H7 (cell line): Measurements from ENCODE around the gene MEIOB. TPM values are rescaled to one million over a fixed set of nuclear protein-coding genes. Genes with fewer than 3 reads are reported as not detected.
"Not testable (repeated sequence)": the region's sequence is repeated elsewhere in the genome, so short reads cannot be mapped to it uniquely, and the experiment has no call there.

Experiments
- DNase-seq: peaks from one replicate; pipeline ENCODE4 v3.0.0; 2012
- H3K27me3 ChIP-seq: 2 replicates; pipeline ENCODE4 v1.6.0; 2011; ENCODE audit warnings: mild to moderate bottlenecking, low read length; ENCODE audit not compliant: control insufficient read depth, insufficient read depth
- H3K36me3 ChIP-seq: replicated peaks from 2 replicates; pipeline ENCODE4 v1.5.1; 2011; ENCODE audit warnings: low read length; ENCODE audit not compliant: control insufficient read depth, insufficient read depth
- H3K4me3 ChIP-seq: 2 replicates; pipeline ENCODE4 v1.5.1; 2011; ENCODE audit warnings: low read depth, mild to moderate bottlenecking, control low read depth, low read length, moderate library complexity; ENCODE audit not compliant: insufficient read depth
- total RNA-seq: library from RNA; depleted of rRNA; stranded (reverse); fragments of >200 nt; shearing (Covaris generic); gene quantifications from 2 replicates; pipeline ENCODE4 v1.2.3, GENCODE V29; 2014

Gene MEIOB
- total RNA-seq, 1 experiment from 2014 or later: 6.4 TPM

GRCh38 chr16:1899641-1900451 lies 27.9 kb upstream of the MEIOB start:
- no peaks in the 10 kb centered on the region for H3K36me3 ChIP-seq
- H3K4me3 ChIP-seq: no peak overlapping the region
- no peaks in the 10 kb centered on the region for H3K27me3 ChIP-seq
- no peak for DNase-seq

GRCh38 chr16:1897692-1898091 lies 25.7 kb upstream of the MEIOB start:
- not testable (repeated sequence) for DNase-seq, H3K4me3 ChIP-seq, H3K36me3 ChIP-seq

GRCh38 chr16:1895949-1896675 lies 24.1 kb upstream of the MEIOB start:
- Histone ChIP-seq H3K27me3 (no peaks in the 10 kb centered on the region), H3K4me3 (no peak overlapping the region), H3K36me3 (no peaks in the 10 kb centered on the region)
- DNase-seq: no peak

More at GRCh38 chr16:1897692-1898091, 25.7 kb upstream of the MEIOB start:
- H3K27me3 ChIP-seq: not testable (repeated sequence)

- no peaks in the 10 kb centered on the region; the same call in 1 of the 2 replicates for H3K27me3 ChIP-seq
These were observed 23.1 kb upstream of the MEIOB start for GRCh38 chr16:1895068-1895467.

GRCh38 chr16:1890708-1891050 lies 18.7 kb upstream of the MEIOB start:
- H3K27me3 ChIP-seq: no peaks in the 10 kb centered on the region; the same call in 1 of the 2 replicates
- no peaks in the 10 kb centered on the region for H3K36me3 ChIP-seq
- no peak for DNase-seq
- no peak overlapping the region for H3K4me3 ChIP-seq

More at GRCh38 chr16:1895068-1895467, 23.1 kb upstream of the MEIOB start:
- Histone ChIP-seq H3K4me3 (no peak overlapping the region), H3K36me3 (no peaks in the 10 kb centered on the region)
- no peak for DNase-seq

- Histone ChIP-seq H3K36me3 (no peaks in the 10 kb centered on the region), H3K4me3 (no peak overlapping the region), H3K27me3 (no peaks in the 10 kb centered on the region; the same call in 1 of the 2 replicates)
These were observed 18.2 kb upstream of the MEIOB start for GRCh38 chr16:1890024-1890707.

GRCh38 chr16:1887711-1888354 lies 15.9 kb upstream of the MEIOB start:
- Histone ChIP-seq H3K4me3 (no peak overlapping the region), H3K27me3 (no peaks in the 10 kb centered on the region; the same call in 1 of the 2 replicates), H3K36me3 (no peaks in the 10 kb centered on the region)
- DNase-seq: no peak

More at GRCh38 chr16:1890024-1890707, 18.2 kb upstream of the MEIOB start:
- DNase-seq: no peak

DNA sequence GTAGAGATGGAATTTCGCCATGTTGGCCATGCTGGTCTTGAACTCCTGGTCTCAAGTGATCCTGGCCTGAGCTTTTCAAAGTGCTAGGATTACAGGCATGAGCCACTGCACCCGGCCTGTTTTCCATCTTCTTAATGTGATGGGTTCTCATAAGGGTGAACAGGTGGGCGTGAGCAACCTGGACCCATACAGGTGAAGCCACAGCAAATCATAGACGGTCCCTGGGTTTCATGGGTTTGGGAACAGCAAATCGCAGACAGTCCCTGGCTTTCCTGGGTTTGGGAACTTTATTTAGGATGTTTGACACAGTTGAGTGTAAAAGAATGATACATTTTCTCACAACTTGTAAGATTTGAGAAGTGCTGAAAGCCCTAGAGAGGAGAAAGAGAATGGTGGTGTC lies 12.9 kb upstream of the MEIOB start:
- no peaks in the 10 kb centered on the region for H3K36me3 ChIP-seq
- no peak for DNase-seq
- no peaks in the 10 kb centered on the region for H3K27me3 ChIP-seq
- no peak overlapping the region for H3K4me3 ChIP-seq

GRCh38 chr16:1884155-1884760 lies 12.3 kb upstream of the MEIOB start:
- H3K36me3 ChIP-seq: no peaks in the 10 kb centered on the region
- no peak overlapping the region for H3K4me3 ChIP-seq
- H3K27me3 ChIP-seq: no peaks in the 10 kb centered on the region
- DNase-seq: peak; percentile 72

GRCh38 chr16:1881172-1881571 lies 9.2 kb upstream of the MEIOB start:
- H3K36me3 ChIP-seq: not testable (repeated sequence)

GRCh38 chr16:1879477-1879876 lies 7.5 kb upstream of the MEIOB start:
- no peak overlapping the region for H3K4me3 ChIP-seq
- DNase-seq: no peak
- no peaks in the 10 kb centered on the region for H3K36me3 ChIP-seq
- H3K27me3 ChIP-seq: peaks cover 6% of the 10 kb centered on the region; the same call in 1 of the 2 replicates

More at GRCh38 chr16:1881172-1881571, 9.2 kb upstream of the MEIOB start:
- not testable (repeated sequence) for H3K4me3 ChIP-seq, H3K27me3 ChIP-seq, DNase-seq

DNA sequence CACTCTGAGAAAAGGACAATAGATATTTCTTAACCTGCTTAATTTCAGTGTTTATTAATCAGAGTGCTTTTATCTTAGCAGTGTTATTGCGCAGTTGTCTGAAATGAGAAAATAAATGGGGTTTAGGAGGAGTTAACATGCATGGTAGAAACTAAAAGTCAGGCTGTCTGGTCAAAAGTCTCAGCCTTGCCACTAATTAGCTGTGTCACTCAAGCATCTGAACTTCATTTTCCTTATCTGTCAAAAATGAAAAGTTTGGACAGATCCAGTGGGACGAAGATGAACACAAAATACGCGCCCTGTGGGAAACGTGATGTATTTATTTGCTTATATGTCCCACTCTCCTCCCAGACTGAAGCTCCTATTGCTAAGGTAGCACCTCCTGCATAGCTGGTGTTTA lies 6.3 kb upstream of the MEIOB start:
- H3K27me3 ChIP-seq: peaks cover 9% of the 10 kb centered on the region; the same call in 1 of the 2 replicates
- H3K36me3 ChIP-seq: no peaks in the 10 kb centered on the region
- H3K4me3 ChIP-seq: no peak overlapping the region
- DNase-seq: no peak

- H3K4me3 ChIP-seq: no peak overlapping the region
- DNase-seq: no peak
- peaks cover 11% of the 10 kb centered on the region; the same call in 1 of the 2 replicates for H3K27me3 ChIP-seq
- H3K36me3 ChIP-seq: no peaks in the 10 kb centered on the region
These were observed 5.8 kb upstream of the MEIOB start for GRCh38 chr16:1877804-1878203.

GRCh38 chr16:1877089-1877488 lies 5.1 kb upstream of the MEIOB start:
- H3K36me3 ChIP-seq: no peaks in the 10 kb centered on the region
- H3K27me3 ChIP-seq: peaks cover 18% of the 10 kb centered on the region
- no peak overlapping the region for H3K4me3 ChIP-seq
- DNase-seq: no peak
